Endothelial cell (in vitro differentiated cells): ENCODE data around the gene EPS8L1. TPM values are rescaled to one million over a fixed set of nuclear protein-coding genes. Genes with fewer than 3 reads are reported as not detected.

Experiments
- DNase-seq: peaks from one replicate; pipeline ENCODE4 v3.0.0; 2021; ENCODE audit warnings: low spot score
- H3K27ac Mint-ChIP-seq: one replicate; pipeline ENCODE4 v1.8.0; 2021; ENCODE audit warnings: mixed read lengths, inconsistent platforms; ENCODE audit not compliant: unreplicated experiment
- H3K27me3 Mint-ChIP-seq: one replicate; pipeline ENCODE4 v1.8.0; 2021; ENCODE audit warnings: mild to moderate bottlenecking, moderate library complexity, mixed read lengths, inconsistent platforms; ENCODE audit not compliant: unreplicated experiment
- H3K36me3 Mint-ChIP-seq: one replicate; pipeline ENCODE4 v1.8.0; 2021; ENCODE audit warnings: mild to moderate bottlenecking, low read depth, mixed read lengths, inconsistent platforms; ENCODE audit not compliant: unreplicated experiment
- H3K4me1 Mint-ChIP-seq: one replicate; pipeline ENCODE4 v1.8.0; 2021; ENCODE audit warnings: mild to moderate bottlenecking, mixed read lengths, inconsistent platforms; ENCODE audit not compliant: unreplicated experiment
- H3K4me3 Mint-ChIP-seq: one replicate; pipeline ENCODE4 v1.8.0; 2021; ENCODE audit warnings: mild to moderate bottlenecking, mixed read lengths, inconsistent platforms; ENCODE audit not compliant: unreplicated experiment
- H3K9me3 Mint-ChIP-seq: one replicate; pipeline ENCODE4 v1.8.0; 2021; ENCODE audit warnings: mixed read lengths, inconsistent platforms; ENCODE audit not compliant: unreplicated experiment
- microRNA-seq: library from miRNA; unstranded; fragments of <30 nt; microRNA quantifications from one replicate; pipeline ENCODE4, GENCODE V29; 2020; ENCODE audit not compliant: unreplicated experiment
- total RNA-seq: library from RNA; stranded (reverse); fragmentation: NEBNext Ultra II Directional; extraction: Animal tissue kit (Norgen Biotek cat#: 25700); gene quantifications from one replicate; pipeline ENCODE4 v1.2.1, GENCODE V29; 2021; ENCODE audit not compliant: unreplicated experiment
- TF ChIP-seq, protein P1 (sequence below): fragments of 200-600 bp; sonication (generic); IDR thresholded peaks from one replicate; pipeline ENCODE4 v1.5.0; 2021; ENCODE audit warnings: antibody characterized with exemption; ENCODE audit not compliant: unreplicated experiment

The EPS8L1 gene
- total RNA-seq, 1 donor from 2014 or later = 24.6 TPM

DNA sequence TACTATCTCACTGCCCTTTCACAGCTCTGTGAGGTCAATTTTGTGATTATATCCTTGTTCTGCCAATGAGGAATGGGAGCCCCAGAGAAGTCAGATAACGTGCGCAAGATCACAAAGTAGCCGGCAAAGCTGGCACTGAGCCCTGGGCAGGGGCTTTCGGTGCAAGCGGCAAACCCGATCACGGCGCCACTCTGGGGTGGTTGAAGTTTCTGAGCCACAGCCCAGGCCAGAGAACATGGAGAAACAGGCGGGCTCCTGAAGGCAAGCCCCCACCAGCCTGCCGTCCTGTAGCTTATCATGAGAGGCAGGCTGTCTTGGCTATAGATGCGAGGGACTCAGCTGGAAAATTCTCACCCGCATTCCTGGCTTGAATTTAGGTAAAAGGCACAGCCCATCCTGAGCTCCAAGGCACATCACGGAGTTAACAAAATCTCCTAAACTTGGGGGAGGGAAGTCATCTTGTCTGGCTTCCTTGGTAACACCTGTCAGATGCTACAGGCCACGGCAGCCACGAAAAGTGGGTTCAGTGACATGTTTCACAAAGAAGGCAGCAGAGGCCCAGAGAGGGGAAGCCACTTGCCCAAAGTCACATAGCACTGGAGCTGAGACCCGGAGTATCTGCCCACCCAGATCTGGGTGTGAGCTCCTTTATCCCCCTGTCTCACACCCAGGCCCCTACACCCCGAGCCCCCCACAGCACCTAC, 60.9 kb downstream of the EPS8L1 start:
- Mint-ChIP-seq H3K36me3 (no peaks in the 10 kb centered on the region), H3K27me3 (peaks cover 9% of the 10 kb centered on the region), H3K4me3 (no peak overlapping the region), H3K27ac (no peak overlapping the region), H3K4me1 (peaks cover 9% of the 10 kb centered on the region), H3K9me3 (no peaks in the 10 kb centered on the region)
- no peak for DNase-seq
- TF ChIP-seq, protein P1, sequence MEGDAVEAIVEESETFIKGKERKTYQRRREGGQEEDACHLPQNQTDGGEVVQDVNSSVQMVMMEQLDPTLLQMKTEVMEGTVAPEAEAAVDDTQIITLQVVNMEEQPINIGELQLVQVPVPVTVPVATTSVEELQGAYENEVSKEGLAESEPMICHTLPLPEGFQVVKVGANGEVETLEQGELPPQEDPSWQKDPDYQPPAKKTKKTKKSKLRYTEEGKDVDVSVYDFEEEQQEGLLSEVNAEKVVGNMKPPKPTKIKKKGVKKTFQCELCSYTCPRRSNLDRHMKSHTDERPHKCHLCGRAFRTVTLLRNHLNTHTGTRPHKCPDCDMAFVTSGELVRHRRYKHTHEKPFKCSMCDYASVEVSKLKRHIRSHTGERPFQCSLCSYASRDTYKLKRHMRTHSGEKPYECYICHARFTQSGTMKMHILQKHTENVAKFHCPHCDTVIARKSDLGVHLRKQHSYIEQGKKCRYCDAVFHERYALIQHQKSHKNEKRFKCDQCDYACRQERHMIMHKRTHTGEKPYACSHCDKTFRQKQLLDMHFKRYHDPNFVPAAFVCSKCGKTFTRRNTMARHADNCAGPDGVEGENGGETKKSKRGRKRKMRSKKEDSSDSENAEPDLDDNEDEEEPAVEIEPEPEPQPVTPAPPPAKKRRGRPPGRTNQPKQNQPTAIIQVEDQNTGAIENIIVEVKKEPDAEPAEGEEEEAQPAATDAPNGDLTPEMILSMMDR = no peak

Small RNA genes lying within 50 kb of the gene (microRNA-seq; reads per million reads assigned to microRNA genes)
- gene MIR7975 = not detected

Other genes with a start within 250 kb of the EPS8L1 start
- not detected for gene KIR2DS4, start 243.2 kb upstream of the EPS8L1 start, total RNA-seq
- not detected for gene KIR3DL2, start 225.4 kb upstream of the EPS8L1 start, total RNA-seq
- not detected for gene FCAR, start 201.6 kb upstream of the EPS8L1 start, total RNA-seq
- not detected for gene NCR1, start 169.7 kb upstream of the EPS8L1 start, total RNA-seq
- 0.69 TPM for gene NLRP7, start 128.3 kb upstream of the EPS8L1 start, total RNA-seq
- gene NLRP2, start 109.5 kb upstream of the EPS8L1 start, total RNA-seq = 0.31 TPM
- gene GP6, start 37.6 kb upstream of the EPS8L1 start, total RNA-seq = 1.2 TPM
- 13.5 TPM for gene RDH13, start 12.7 kb upstream of the EPS8L1 start, total RNA-seq
- 136 TPM for gene PPP1R12C, start 41.8 kb downstream of the EPS8L1 start, total RNA-seq
- 2.8 TPM for gene TNNT1, start 73.3 kb downstream of the EPS8L1 start, total RNA-seq
- not detected for gene TNNI3, start 81.9 kb downstream of the EPS8L1 start, total RNA-seq
- gene DNAAF3, start 90.7 kb downstream of the EPS8L1 start, total RNA-seq = 2.2 TPM
- 1.6 TPM for gene SYT5, start 104.4 kb downstream of the EPS8L1 start, total RNA-seq
- gene PTPRH, start 133.6 kb downstream of the EPS8L1 start, total RNA-seq = not detected
- gene TMEM86B, start 152.9 kb downstream of the EPS8L1 start, total RNA-seq = 4.1 TPM
- 65.6 TPM for gene PPP6R1, start 183.1 kb downstream of the EPS8L1 start, total RNA-seq
- gene HSPBP1, start 204.2 kb downstream of the EPS8L1 start, total RNA-seq = 24.6 TPM
- gene BRSK1, start 208.1 kb downstream of the EPS8L1 start, total RNA-seq = 14.1 TPM
- not detected for gene TMEM150B, start 249.5 kb downstream of the EPS8L1 start, total RNA-seq